ENCODE measurements around the gene CKS2.

DNA sequence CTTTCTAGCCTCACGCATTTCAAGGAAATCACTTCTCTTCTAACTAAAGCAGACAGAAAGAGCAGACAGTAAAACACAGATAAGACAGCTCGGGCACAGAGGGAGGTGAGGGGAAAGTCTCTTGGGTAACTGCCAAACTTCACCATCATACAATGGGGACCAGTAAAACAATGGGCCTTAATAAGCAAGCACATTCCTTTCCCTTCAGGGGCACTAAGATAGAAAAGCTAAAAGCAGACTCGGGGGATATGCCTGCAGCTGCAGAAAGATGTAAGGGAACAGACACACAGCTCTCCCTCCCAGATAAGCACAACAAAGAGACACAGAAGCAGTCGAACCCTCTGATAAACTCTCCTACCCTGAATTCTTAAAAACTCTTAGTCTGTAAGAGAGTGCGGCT, 15.6 kb upstream of the CKS2 start:
- TF ChIP-seq, protein P1, sequence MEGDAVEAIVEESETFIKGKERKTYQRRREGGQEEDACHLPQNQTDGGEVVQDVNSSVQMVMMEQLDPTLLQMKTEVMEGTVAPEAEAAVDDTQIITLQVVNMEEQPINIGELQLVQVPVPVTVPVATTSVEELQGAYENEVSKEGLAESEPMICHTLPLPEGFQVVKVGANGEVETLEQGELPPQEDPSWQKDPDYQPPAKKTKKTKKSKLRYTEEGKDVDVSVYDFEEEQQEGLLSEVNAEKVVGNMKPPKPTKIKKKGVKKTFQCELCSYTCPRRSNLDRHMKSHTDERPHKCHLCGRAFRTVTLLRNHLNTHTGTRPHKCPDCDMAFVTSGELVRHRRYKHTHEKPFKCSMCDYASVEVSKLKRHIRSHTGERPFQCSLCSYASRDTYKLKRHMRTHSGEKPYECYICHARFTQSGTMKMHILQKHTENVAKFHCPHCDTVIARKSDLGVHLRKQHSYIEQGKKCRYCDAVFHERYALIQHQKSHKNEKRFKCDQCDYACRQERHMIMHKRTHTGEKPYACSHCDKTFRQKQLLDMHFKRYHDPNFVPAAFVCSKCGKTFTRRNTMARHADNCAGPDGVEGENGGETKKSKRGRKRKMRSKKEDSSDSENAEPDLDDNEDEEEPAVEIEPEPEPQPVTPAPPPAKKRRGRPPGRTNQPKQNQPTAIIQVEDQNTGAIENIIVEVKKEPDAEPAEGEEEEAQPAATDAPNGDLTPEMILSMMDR (IDR thresholded peaks at IDR 0.05): no peak
- TF ChIP-seq POLR2A (IDR thresholded peaks at IDR 0.05): no peak

Data from uterus (tissue), 2 donors.